Mammary epithelial cell (primary cell): ENCODE measurements around the gene BCDIN3D.

ENCODE experiments used
- CTCF ChIP-seq, 2 donors: IDR thresholded peaks in 1 of 2; conservative IDR thresholded peaks in 1 of 2; 2 replicates each; pipeline ENCODE4 v1.5.1; 2011 to 2012; ENCODE audit warnings: inconsistent platforms in 2 of 2, low read length in 2 of 2, mild to moderate bottlenecking in 2 of 2, control low read depth in 1 of 2, low read depth in 1 of 2; ENCODE audit not compliant: insufficient read depth in 1 of 2; ENCODE audit errors: extremely low read depth in 1 of 2
- EZH2 ChIP-seq: IDR thresholded peaks from 2 replicates; pipeline ENCODE4 v1.6.1; 2012; ENCODE audit warnings: low read length, inconsistent platforms, borderline replicate concordance

GRCh38 chr12:49890096-49890461 is 47.2 kb upstream of the BCDIN3D start:
- TF ChIP-seq CTCF (conservative IDR thresholded peaks at IDR 0.05 in 1 of 2, IDR thresholded peaks at IDR 0.05 in 1 of 2; ENCODE audit: extremely low read depth in 1 of 2, insufficient read depth in 1 of 2, low read depth in 1 of 2, low read length in 2 of 2) (no peak), EZH2 (no peak)
